Measurements from ENCODE around the gene DMD.

- no peak for TF ChIP-seq CTCF (IDR thresholded peaks at IDR 0.05; ENCODE audit: insufficient read depth, low read depth, low read length)
- TF ChIP-seq EZH2 (IDR thresholded peaks at IDR 0.05; ENCODE audit: insufficient read depth, low read length), result no peak
Measured at GRCh38 chrX:31297881-31298280, 1913.5 kb downstream of the DMD start.

All from astrocyte (in vitro differentiated cells and primary cell).